HG03095 (cell line): ENCODE data around the gene COL28A1.
A peak's percentile ranks its signal among the peaks of the same experiment; 100 is the strongest.
"Not testable (repeated sequence)": the region's sequence is repeated elsewhere in the genome, so short reads cannot be mapped to it uniquely, and the experiment has no call there.

ENCODE experiments used
- ATAC-seq: cut with Tn5 transposase; IDR thresholded peaks from one replicate; pipeline ENCODE4 v1.9.1; 2021; ENCODE audit warnings: moderate library complexity; ENCODE audit not compliant: unreplicated experiment

COL28A1 gene

DNA sequence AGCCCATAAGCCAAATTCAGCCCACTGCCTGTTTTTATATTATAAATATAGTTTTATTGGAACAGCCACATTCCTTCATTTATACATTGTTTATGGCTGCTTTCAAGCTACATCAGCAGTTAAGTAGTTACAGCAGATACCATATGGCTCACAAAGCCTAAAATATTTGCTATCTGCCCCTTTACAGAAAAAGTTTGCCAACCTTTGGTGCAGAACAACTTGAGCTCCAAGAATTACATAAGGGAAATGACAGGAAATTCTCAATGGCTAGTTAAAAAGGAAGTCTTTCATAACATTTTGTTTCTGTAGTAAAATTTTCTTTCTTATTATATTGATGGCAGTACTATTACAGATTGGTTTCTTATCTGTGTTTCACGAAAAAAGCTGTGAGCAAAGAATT is 59.3 kb downstream of the COL28A1 start:
- ATAC-seq = no peak

DNA sequence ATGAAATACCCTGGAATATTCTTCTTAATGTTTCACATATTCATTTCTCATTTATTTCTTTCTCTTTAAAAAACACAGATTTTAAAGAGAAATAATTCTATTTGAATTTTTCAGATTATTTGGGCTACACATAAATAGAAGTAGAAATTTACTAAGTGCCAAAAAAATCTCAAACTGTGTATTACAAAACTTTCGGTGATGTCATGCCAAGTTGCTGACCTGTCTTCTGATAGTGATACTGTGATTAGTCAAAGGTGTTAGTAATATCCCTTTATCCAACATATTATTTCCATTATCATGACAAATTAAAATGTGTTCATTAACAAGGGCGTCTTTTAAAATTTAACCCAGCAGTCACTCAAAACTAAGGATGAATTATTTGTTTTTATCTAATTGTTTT is 60.1 kb downstream of the COL28A1 start:
- no peak for ATAC-seq

DNA sequence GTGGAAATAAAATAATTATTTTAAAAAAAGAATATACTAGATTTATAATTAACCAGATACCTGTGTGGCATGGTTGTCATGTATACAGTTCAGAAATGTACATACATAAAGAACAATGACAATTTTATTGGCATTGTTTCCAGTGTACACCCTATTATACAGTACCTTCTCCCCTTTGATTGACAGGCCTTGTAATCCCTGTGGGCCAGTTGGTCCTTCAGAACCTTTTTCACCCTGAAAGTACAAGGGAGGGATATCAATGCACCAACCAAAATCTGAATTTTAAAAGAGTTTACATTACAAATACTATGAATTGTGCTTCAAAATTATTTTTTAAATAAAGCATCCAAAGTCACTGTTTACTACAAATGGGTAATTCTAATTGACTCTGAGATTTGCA is 61.2 kb downstream of the COL28A1 start:
- no peak for ATAC-seq

DNA sequence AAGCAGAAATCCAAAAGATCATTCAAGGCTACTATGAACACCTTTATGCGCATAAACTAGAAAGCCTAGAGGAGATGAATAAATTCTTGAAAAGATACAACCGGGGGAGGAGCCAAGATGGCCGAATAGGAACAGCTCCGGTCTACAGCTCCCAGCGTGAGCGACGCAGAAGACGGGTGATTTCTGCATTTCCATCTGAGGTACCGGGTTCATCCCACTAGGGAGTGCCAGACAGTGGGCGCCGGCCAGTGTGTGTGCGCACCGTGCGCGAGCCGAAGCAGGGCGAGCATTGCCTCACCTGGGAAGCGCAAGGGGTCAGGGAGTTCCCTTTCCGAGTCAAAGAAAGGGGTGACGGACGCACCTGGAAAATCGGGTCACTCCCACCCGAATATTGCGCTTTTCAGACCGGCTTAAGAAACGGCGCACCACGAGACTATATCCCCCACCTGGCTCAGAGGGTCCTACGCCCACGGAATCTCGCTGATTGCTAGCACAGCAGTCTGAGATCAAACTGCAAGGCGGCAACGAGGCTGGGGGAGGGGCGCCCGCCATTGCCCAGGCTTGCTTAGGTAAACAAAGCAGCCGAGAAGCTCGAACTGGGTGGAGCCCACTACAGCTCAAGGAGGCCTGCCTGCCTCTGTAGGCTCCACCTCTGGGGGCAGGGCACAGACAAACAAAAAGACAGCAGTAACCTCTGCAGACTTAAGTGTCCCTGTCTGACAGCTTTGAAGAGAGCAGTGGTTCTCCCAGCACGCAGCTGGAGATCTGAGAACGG is 70.5 kb downstream of the COL28A1 start:
- ATAC-seq = not testable (repeated sequence)

DNA sequence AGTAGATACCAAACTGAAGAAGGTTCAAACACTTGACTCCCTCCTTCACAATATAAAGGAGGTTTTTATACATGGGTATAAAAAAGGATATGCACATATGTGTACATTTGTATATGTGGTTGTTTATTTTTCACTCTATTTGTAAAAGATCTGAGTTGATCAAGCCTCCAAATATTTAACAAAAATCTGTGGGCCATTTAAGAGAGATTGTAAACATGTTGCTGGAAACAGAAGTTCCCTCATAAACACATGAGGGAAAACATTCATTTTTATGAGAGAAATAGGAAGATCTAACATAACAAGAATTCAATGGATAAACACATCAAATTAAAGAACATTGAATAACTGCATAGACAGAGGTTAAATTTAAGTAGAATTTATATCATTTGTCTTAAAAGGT is 81.7 kb downstream of the COL28A1 start:
- no peak for ATAC-seq

DNA sequence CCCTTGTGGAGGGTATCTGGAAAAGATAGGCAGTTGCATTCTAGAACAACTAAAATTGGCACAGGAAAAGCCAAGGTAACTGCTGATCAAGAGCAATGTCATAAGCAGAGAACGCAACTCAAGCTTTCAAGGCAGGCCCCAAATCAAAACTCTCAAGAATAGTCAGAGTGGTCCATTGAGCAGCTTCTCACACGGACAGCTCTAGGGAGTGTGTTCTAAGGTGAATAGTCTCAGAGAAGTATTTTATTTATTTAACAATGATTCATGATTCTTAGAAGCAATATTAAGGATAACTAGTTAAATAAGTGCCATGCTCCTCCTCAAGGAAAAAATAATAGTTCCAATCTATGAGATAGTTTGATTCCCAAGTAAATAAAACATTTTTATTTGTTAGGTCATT is 83.0 kb downstream of the COL28A1 start:
- ATAC-seq = no peak

DNA sequence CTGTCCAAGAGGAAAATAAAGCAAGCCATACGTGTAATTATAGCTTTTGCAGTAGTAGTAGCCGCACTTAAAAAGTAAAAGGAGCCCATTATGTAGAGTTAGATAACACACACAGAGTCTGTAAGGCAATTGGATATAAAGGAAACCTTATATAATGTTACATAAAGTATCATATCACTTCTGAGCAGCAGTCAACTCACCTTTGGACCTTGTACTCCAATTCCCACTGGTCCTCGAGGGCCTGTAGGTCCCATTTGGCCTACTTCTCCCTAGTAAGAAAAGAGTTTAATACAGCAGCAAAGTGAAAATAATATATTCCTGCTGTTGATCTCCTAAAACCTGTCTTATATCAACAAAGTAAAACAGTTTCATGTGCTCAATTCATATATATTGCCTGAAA is 83.6 kb downstream of the COL28A1 start:
- no peak for ATAC-seq

DNA sequence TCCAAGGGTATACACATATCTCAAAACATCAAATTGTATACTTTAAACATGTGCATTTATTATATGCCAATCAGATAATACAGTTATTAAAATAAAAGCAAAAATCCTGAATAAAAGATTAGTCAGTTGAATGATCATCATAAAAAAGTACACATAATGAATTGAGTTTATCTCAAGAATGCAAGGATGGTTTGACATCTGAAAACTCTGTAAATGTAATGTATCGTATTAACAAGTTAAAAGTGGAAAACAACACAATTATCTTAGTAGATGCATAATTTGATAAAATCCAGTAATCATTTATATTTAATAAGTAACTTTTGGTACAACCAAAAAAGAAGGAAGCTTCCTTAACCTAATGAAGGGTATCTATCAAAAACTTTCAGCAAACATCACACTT is 86.6 kb downstream of the COL28A1 start:
- no peak for ATAC-seq

DNA sequence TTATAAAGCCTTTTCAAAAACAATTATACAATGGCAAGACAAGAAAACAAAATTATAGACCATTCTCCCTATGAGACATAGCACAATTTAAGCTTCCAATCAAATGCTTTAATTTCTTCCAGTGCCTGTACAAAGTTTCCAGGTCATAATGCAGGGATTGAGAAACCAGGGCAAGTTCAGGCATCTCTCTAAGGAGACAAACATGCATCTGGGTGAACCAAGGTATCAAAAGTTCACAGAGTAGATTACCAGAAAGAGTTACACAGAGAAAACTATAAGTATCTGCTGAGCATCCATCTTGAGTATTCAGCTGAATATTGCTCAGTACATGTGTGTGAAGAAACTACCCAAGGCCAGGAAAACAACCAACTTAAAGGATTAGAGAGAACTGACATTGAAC is 89.1 kb downstream of the COL28A1 start:
- no peak for ATAC-seq

DNA sequence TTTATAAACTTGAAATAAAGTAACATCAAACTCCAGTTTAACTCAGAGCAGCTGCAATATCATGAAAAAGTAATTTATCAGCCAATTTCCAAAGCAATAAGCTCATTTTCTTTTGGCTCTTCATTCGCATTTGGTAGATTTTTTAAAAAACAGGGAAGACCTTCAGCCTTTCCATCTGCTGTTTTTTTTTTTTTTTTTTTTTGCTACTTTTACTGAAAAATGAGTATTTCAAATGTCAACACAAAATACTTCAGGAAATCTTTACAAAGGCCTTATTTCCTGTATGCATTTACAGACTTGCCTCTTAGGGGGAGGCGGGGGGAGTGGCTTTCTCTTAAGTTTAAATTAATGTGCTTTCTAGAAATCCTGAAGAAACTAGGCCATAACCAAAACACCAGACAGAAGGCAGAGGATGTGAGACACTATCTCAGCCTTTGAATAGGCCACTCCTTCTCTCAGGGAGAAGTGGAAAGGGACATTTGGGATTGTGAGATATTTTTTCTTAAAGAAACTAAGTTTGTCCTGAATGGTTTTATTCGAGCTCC is 91.8 kb downstream of the COL28A1 start:
- no peak for ATAC-seq

DNA sequence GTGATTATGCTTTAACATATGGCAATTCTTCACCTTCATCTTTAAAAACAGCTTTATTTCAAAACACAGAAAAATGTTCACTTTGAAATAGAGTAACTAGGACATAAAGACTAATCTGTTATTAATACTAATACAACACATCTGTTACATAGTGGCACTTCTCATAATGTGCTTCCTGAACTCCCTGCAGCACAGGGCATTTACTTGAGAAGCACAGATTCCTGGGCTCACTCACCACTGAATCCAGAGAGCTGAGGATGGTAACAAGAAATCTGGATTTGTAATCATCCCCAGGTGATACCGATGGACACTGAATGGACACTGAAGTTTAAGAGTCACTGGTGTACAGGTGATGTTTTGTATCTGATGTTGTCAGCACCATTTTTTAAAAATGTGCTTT is 96.1 kb downstream of the COL28A1 start:
- no peak for ATAC-seq

DNA sequence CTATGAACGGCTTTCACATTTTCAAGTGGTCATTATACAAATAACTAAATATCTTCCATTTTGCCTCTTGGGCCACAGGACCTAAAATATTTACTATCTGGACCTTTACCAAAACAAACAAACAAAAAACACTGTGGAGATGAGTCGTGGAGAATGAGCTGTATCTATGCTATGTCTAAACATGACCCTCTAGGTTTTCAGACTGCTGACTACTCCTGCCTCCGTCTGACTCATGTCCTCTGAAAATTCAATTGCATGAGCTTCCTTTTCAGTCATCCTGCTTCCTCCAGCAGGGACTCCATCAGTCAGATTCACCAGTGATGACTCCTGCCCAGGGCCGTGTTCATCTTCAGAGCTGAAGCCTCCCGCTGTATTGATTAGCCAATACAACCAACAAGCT is 96.8 kb downstream of the COL28A1 start:
- no peak for ATAC-seq

DNA sequence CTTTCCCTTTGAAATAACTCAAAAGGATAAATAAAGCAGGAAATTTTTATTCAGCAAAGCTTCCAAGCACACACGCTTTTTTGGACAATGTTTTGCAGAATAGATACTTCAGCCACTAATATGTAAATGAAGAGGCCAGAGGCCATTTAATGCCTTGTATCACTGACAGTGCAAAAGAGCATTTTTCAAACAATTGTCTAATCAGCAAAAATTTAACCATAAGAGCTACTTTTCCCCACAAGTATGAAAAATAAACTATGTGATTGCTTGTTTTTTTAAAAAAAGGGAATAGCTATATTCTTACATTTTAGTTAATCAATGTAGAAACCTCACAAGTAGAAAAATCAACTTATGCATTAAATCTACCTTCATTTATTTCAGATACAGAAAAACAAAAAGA is 99.7 kb downstream of the COL28A1 start:
- ATAC-seq = no peak

DNA sequence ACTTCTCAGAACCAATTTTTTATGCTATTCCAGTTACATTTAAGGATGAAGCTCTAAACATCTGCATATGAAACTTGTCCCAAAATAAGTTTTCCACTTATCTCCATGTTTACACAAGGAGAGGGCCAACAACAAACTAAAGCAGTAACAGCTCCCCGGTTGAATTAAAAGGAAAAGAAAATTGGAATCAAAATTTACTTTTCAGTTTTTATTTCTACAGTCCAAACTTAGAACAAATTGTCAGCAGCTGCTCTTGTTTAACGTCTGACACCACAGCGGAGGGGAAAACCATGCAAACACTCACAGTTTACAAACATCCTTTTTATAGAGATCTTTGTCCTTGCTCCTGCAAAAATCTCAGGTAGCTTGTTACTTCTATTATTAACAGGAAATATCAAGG is 101.3 kb downstream of the COL28A1 start:
- ATAC-seq = no peak

DNA sequence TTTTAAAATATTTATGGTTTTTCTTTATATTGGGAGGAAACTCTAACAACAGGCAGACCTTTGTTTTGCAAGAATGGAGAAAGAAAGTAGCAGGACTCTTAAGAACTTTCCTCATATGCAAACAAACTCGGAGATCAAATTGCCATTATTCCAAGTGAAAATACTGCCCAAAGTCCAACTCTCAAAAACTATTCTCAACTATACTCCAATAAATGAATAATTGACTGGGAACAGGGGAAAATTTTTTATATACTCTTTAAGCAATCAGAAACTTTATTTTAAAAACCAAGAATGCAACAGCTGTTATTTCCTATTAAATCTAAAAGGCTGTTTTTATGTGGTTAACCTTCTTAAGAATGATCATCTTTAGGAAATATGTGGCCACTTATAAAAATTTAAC is 101.9 kb downstream of the COL28A1 start:
- ATAC-seq = no peak

DNA sequence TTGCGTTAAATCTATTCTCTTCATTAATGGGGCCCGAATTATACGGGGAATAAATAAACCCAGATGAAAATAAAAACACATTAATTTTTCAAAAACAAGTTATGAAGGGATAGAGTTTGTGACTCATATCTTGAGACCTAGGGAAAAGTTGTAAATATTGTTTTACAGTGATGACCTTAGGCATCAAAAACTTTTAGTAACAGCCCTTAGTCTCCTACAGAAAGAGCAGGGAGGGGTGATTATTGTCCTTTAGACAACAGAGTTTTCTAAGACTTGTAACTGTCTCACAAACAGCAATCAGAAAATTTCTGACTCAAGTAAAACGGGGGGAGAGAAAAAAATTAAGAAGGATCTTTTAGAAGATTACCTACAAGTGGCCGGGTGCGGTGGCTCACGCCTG is 102.7 kb downstream of the COL28A1 start:
- ATAC-seq = no peak

DNA sequence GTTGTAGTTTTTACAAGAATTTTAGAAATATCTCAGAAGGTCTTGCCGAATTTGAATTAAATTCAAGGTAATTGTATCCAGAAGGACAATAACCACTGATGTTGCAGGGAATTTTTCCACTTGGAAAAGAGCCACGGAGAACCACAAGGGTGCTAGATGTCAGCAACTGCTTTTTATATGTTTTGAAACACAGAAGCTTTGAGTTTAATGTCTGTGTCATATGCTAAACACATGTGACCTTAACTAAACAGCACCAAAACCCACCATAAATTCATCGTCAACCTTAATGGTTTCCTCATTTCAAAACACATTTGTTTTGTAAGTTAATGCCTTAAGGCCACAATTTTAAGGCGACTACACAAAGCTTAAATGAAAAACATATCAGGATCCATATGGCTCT is 106.9 kb downstream of the COL28A1 start:
- ATAC-seq = no peak

DNA sequence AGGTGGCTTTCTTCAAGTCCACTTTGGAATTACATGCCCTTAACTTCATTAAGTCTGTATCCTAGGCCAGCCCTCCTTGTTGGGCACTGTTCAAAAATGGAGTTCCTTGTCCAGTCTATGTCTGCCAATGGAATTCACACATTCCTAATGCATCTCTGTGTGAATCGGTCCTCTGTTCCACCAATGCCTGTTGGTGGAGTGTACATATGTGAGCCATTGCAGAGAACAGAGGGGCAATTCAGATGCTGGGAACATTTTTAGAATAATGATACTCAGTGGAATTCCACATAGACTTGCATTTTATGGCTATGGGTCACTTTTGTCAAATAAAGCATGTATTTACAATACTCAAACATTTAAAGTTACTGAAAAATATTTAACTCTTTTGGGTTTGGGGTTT is 108.3 kb downstream of the COL28A1 start:
- ATAC-seq = no peak

DNA sequence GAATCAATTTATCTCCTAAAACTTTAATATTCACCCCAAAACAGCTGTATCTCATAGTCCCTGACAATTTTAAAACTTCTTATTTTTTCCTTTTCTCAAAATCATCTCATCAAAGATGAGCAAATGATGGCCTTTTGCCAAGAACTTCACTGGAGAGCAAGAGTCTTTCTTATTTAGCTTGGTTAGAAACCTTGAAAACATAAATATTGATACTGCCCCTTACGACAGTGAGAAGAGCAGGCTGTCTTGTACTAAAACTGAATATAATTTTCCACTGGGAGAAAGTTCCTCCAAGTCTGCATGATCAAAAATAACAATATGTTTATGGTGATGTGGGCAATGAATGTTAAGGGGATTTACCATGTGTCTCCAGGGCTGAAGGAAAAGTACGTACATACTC is 109.0 kb downstream of the COL28A1 start:
- ATAC-seq = no peak

DNA sequence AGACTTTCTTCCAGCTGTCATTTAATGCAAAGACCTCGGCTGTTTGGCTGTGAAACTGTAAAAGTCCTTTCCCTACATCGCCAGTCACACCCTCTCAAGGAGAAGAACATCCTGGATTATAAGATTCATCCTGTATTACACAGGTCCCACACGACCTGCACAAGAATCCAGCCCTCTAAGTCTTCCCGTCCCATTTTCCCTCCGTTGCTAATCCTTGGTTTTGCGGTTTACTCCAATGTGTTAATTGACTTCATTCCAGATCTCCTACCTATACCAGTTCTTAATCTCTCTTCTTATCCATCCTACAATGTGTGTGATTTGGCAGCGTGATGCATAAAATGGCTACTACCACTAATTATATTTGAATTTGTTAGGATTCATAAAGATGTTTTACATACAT is 110.4 kb downstream of the COL28A1 start:
- ATAC-seq = no peak

DNA sequence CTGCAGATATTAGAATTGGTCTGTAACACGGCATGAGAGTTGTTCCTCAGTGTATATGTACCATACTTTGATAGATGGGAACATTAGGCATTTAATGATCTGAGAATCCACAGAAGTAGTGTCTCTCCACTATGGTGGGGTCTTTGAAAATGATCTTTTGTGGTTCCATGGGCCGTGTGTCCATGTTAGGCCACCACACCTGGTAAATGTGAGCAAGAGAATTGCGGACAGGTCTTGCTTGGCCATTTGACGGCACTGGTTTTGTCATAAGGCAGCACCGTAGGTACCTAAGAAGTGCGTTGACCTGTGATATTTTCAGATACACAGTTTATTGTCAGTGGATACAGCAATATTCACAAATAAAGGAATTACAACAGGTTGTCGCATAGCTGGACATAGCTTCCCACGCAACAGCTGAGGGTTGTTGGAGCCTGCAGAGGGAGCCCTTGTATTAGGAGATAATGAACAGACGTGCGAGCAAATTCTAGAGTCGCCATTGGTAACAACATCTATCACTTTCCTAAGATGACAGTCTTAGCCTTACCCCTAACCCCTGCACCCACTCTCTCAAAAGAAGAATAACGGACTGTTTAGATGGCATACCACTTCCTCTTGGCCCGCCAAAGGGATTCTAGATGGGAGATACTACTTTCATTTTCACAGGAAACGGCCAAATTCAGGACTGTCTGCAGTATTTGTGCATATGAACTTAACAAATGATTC is 111.4 kb downstream of the COL28A1 start:
- ATAC-seq = peak; percentile 82

DNA sequence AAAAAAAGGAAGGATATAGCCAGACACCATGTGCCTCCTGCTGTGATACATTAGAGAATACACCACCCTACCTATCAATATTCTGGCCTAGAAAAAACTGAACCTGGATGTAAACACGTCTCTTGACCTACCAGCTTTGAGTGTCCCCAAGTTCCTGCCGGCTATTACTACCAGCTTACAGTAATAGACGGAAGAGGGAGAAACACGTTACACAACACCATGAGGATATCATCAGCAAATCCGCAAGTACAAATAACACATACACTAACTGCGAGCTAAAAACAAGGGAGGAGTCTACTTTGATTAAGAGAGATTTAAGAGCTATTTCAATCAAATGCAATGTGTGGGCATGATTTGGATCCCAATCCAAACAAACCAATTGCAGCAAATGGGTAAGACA is 113.0 kb downstream of the COL28A1 start:
- no peak for ATAC-seq
